ENCODE results near the gene RDH8.

Gene RDH8, protein sequence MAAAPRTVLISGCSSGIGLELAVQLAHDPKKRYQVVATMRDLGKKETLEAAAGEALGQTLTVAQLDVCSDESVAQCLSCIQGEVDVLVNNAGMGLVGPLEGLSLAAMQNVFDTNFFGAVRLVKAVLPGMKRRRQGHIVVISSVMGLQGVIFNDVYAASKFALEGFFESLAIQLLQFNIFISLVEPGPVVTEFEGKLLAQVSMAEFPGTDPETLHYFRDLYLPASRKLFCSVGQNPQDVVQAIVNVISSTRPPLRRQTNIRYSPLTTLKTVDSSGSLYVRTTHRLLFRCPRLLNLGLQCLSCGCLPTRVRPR

GRCh38 chr19:10013316-10013715 is at the start of gene RDH8:
Gene RDH8 (plus strand): TSS chr19:10013483. CDS start chr19:10013498, 15 bp downstream.
- DNase-seq (ENCODE audit: low read depth): no peak

- no peak for DNase-seq (ENCODE audit: low read depth)
These were observed 47.3 kb upstream of the RDH8 start for GRCh38 chr19:9966024-9966423.

GRCh38 chr19:9966448-9966847 is 46.8 kb upstream of the RDH8 start:
- DNase-seq (ENCODE audit: low read depth): no peak

DNA sequence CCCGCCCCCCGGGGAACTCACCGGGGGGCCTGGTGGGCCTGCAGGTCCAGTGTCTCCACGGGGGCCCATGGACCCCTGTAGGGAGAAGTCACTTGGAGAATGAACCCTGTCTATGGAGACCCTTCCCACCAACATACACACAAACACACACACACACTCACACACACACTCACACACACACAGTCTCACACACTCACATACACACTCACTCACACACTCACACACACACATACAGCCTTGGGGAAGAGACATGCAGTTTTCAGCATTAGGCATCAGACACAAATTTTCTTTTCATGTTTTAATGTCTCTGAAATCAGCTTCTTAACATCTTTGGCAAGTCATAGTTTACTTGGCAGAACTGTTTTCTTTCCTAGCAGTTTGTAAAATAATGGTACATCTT is 46.0 kb upstream of the RDH8 start:
- no peak for DNase-seq (ENCODE audit: low read depth)

GRCh38 chr19:9968820-9969687 is 44.2 kb upstream of the RDH8 start:
- no peak for DNase-seq (ENCODE audit: low read depth)

DNA sequence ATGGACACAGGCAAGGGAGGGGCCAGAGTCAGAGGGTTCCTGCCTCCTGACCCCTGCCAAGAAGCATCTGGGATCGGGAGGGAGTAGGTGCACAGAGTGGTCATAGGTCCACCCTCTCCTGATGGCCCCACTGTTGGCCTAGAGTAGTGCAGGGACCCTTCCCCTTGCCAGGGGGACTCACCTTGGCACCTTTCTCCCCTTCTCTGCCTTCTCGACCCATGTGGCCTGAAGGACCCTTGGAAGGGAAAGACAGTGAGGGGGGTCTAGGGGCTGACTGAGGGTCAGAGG is 43.7 kb upstream of the RDH8 start:
- DNase-seq (ENCODE audit: low read depth): no peak

GRCh38 chr19:9970481-9970880 is 42.8 kb upstream of the RDH8 start:
- DNase-seq (ENCODE audit: low read depth): no peak

DNA sequence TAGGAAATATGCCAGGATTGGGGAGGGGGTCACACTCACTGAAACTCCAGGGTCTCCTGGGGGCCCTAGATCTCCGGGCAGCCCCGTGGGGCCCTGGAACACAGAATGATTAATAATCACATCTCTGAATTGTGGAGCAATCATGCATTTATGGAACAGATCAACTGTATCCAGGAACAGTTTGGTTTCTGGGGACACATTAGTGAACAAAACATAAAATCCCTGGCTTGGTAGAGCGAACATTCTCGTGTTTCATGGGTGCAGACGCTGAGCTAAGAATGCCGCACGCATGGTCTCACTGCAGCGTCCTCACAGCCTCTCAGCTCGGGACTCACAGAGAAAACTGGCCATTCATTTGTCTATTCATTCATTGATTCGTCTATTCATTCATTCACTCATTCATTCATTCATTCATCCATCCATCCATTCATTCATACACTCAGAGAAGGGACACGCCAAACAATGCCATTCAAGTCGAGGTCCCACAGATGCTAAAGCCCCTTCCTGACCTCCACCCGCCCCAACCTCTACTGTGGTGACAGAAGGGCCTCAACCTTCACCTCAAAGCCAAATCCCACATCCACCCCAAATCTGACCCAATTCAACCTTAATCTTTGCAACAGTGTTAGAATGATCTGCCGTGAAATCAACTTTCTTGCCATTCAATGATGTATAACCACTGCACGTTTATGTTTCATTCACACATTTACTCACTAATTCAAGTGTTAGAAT is 42.0 kb upstream of the RDH8 start:
- DNase-seq (ENCODE audit: low read depth): no peak

DNA sequence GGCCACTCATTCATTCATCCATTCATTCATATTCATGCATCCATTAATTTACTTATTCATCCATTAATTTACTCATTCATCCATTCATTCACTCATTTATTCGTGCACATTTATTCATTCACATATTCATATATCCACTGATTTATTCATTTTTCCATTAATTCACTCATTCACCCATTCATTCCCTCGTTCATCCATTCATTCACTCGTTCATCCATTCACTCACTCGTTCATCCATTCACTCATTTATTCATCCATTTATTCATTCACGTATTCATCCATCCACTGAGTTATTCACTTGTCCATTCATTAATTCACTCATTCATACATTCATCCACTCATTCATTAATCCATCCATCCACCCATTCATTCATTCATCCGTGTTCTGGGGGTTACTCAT is 41.2 kb upstream of the RDH8 start:
- DNase-seq (ENCODE audit: low read depth): no peak

- no peak for DNase-seq (ENCODE audit: low read depth)
These were observed 31.6 kb upstream of the RDH8 start for GRCh38 chr19:9981406-9982260.

GRCh38 chr19:9986787-9987281 is 26.4 kb upstream of the RDH8 start:
- DNase-seq (ENCODE audit: low read depth): no peak

DNA sequence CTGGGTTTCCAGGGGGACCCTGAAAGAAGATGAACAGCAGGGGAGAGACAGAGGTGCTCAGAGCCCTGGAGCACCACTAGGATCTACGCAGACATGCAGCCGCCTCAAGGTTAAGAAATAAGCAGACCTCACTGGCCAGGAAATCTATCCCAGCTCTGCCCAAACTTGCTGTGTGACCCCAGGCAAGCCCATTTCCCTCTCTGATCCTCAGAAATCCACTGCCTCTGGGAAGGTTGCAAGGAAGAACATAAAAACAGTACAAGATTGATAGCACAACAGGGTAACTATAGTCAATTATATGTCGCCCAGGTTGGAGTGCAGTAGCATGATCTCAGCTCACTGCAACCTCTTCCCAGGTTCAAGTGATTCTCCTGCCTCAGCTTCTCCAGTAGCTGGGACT is 23.8 kb upstream of the RDH8 start:
- DNase-seq (ENCODE audit: low read depth): no peak

DNA sequence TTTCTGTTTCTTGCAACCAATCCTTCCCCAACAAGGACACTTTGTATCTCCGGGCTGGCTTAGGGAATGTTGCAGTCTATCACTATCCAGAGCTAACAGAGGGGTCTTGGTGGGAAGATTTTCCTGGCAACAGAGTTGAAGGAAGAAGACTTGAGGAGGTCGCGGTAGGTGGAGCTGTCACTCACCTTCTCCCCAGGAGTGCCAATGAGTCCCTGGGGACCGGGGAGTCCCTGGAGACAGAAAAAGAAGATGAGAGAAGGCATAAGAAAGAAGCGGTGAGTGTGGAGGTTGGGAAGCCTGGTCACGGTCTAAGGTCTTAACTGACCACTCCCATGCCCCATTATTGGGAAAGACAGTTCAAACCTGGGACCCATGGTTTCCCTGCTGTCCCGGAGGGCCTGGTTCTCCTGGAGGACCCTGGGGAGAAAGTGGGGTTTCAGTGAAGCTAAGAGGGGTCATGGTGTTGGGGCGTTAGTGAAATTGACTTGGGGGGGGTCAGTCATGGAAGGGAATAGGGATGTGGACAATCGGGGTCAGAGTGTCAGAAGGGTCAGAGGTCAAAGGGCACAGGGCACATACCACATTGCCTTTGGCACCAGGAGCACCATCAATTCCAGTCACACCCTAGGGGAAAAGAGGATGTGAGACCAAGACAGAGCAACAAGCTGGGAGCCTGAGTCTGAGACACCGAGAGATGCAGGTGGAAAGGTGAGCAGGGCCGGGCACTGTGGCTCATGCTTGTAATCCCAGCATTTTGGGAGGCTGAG is 21.7 kb upstream of the RDH8 start:
- DNase-seq (ENCODE audit: low read depth): no peak

DNA sequence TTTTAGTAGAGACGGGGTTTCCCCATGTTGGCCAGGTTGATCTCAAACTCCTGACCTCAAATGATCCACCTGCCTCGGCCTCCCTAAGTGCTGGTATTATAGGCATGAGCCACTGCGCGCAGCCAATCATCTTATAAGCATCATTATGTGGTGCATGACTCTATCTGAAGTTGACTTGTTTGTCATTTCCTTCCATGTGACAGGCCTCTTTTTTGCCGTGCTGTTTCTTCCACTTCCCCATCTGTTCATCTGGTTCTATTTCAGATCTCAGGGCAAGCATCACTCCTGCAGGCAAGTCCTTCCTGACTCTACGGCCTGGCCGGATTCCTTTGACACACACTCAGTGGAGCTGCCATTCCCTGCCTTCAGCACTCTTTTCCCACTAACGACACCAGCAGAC is 18.2 kb upstream of the RDH8 start:
- no peak for DNase-seq (ENCODE audit: low read depth)

- no peak for DNase-seq (ENCODE audit: low read depth)
These were observed 17.3 kb upstream of the RDH8 start for GRCh38 chr19:9995999-9996398.

DNA sequence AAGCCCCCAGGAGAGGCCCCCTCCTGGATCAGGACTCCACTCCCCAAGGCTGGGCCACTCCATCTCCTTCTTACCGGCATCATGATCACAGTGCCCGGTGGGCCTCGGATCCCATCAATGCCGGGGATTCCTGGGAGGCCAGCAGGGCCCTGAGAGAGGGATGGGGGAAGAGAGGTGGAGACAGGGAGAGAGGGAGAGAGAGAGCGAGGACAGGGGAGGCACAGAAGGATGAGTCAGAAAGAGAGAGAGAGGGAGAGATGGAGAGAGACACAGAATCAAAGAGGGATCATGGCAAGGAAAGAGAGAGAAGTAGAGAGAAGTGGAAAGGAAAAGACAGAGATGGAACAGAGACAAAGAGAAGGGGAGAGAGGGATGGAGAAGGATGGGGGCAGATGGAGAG is 16.7 kb upstream of the RDH8 start:
- no peak for DNase-seq (ENCODE audit: low read depth)

DNA sequence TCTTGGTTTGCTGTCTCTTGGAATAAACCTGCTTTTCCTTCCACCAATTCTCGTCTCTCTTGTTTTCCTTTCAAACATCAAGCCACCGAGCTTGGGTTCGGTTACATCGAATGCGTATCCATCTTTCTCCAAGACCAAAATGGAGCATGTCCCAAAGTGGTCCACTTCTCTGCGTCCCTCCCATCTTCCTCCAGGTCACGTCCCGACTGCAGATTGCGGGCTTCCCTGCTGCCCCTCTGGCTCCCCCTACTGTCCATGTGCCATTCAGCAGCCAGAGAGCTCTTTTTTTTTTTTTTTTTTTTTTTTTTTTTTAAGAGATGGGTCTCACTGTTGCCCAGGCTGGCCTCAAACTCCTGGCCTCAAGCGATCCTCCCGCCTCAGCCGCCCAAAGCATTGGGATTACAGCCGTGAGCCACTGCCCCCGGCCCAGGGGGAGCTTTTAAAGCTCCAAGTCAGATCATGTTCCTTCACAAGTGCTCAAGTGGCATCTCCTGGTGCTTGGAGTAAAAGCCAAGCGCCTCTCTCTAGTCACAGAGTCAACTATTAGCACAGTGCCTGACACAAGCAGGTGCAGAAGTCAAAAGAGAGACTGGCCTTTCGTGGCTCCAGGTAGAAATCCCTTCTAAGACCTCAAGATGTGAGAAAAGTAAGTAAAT is 13.0 kb upstream of the RDH8 start:
- DNase-seq (ENCODE audit: low read depth): peak; percentile 39

DNA sequence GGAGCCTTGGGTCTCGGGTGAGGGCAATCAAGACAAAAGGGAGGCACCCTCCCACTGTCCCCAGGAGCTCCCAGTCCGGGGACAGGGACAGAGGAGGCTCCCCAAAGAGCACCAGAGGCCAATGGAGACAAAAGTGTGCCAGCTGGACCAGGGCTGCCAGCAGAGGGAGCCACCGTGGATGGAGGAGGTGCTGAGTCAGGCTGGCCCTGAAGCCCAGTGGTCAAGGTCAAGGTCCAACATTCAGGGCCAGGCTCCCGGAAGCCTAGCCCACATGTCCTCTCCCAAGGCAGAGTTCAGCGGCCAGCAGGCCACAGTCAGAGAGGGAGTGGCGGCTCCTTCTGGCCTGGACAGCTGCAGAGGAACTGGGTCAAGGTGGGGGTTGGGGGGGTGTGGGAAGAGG is 11.4 kb upstream of the RDH8 start:
- DNase-seq (ENCODE audit: low read depth): no peak

- DNase-seq (ENCODE audit: low read depth): no peak
These were observed 10.0 kb upstream of the RDH8 start for GRCh38 chr19:10003271-10003670.

GRCh38 chr19:10004617-10005016 is 8.7 kb upstream of the RDH8 start:
- no peak for DNase-seq (ENCODE audit: low read depth)

Data from CMK (cell line).